H9 (cell line): ENCODE measurements around the gene CERS1. TPM values are rescaled to one million over a fixed set of nuclear protein-coding genes. Genes with fewer than 3 reads are reported as not detected.

Experiments
- DNase-seq: peaks from one replicate; pipeline ENCODE4 v3.0.0-alpha.2; 2017
- H2AFZ ChIP-seq: one replicate; pipeline ENCODE4 v1.6.1; 2013; ENCODE audit warnings: mild to moderate bottlenecking, low read length, control low read depth, moderate library complexity
- H2AK5ac ChIP-seq: 2 replicates; pipeline ENCODE4 v1.6.1; 2013; ENCODE audit warnings: low read length, control low read depth, mixed read lengths; ENCODE audit not compliant: insufficient read length
- H2BK120ac ChIP-seq: one replicate; pipeline ENCODE4 v1.6.1; 2013; ENCODE audit warnings: low read depth, mild to moderate bottlenecking, low read length, control low read depth, inconsistent platforms; ENCODE audit not compliant: poor library complexity, severe bottlenecking
- H2BK12ac ChIP-seq: 2 replicates; pipeline ENCODE4 v1.6.1; 2013; ENCODE audit warnings: low read length, control low read depth, mixed read lengths, low read depth; ENCODE audit not compliant: insufficient read length
- H2BK15ac ChIP-seq: 2 replicates; pipeline ENCODE4 v1.6.1; 2013; ENCODE audit warnings: low read depth, low read length, control low read depth
- H2BK20ac ChIP-seq: one replicate; pipeline ENCODE4 v1.6.1; 2013; ENCODE audit warnings: low read depth, mild to moderate bottlenecking, low read length, control low read depth, inconsistent platforms; ENCODE audit not compliant: poor library complexity, severe bottlenecking
- H2BK5ac ChIP-seq: 2 replicates; pipeline ENCODE4 v1.6.1; 2013; ENCODE audit warnings: low read length, control low read depth, mixed read lengths; ENCODE audit not compliant: insufficient read length
- H3K14ac ChIP-seq: 2 replicates; pipeline ENCODE4 v1.6.1; 2013; ENCODE audit warnings: low read length, control low read depth; ENCODE audit not compliant: insufficient read depth
- H3K18ac ChIP-seq: 2 replicates; pipeline ENCODE4 v1.6.1; 2013; ENCODE audit warnings: low read depth, mild to moderate bottlenecking, mixed read lengths, low read length, control low read depth; ENCODE audit not compliant: insufficient read length
- H3K23ac ChIP-seq: 2 replicates; pipeline ENCODE4 v1.6.1; 2013; ENCODE audit warnings: low read length, control low read depth, mixed read lengths, low read depth; ENCODE audit not compliant: insufficient read length
- H3K23me2 ChIP-seq: 2 replicates; pipeline ENCODE4 v1.6.1; 2013; ENCODE audit warnings: low read depth, mild to moderate bottlenecking, mixed read lengths, low read length, control low read depth; ENCODE audit not compliant: insufficient read length, poor library complexity, severe bottlenecking
- H3K27ac ChIP-seq: 2 replicates; pipeline ENCODE4 v1.5.1; 2013; ENCODE audit warnings: low read length, control low read depth, mixed read lengths, low read depth; ENCODE audit not compliant: insufficient read length
- H3K27me3 ChIP-seq: 2 replicates; pipeline ENCODE4 v1.6.1; 2013; ENCODE audit warnings: low read length, control low read depth, inconsistent platforms; ENCODE audit not compliant: insufficient read depth
- H3K4ac ChIP-seq: 2 replicates; pipeline ENCODE4 v1.6.1; 2013; ENCODE audit warnings: low read depth, mild to moderate bottlenecking, control low read depth, inconsistent platforms, low read length, moderate library complexity
- H3K4me1 ChIP-seq: 2 replicates; pipeline ENCODE4 v1.6.1; 2013; ENCODE audit warnings: low read length, control low read depth, inconsistent platforms; ENCODE audit not compliant: insufficient read depth
- H3K4me2 ChIP-seq: 2 replicates; pipeline ENCODE4 v1.6.1; 2013; ENCODE audit warnings: low read length, control low read depth, mixed read lengths; ENCODE audit not compliant: insufficient read length, insufficient read depth
- H3K56ac ChIP-seq: 2 replicates; pipeline ENCODE4 v1.6.1; 2013; ENCODE audit warnings: low read depth, mild to moderate bottlenecking, mixed read lengths, low read length, control low read depth; ENCODE audit not compliant: insufficient read length
- H3K79me1 ChIP-seq: 2 replicates; pipeline ENCODE4 v1.6.1; 2013; ENCODE audit warnings: low read depth, mild to moderate bottlenecking, moderate library complexity, low read length, control low read depth, inconsistent platforms; ENCODE audit not compliant: insufficient read depth, poor library complexity, severe bottlenecking
- H3K79me2 ChIP-seq: 2 replicates; pipeline ENCODE4 v1.6.1; 2013; ENCODE audit warnings: low read length, control low read depth, inconsistent platforms; ENCODE audit not compliant: insufficient read depth
- H3K9ac ChIP-seq: 2 replicates; pipeline ENCODE4 v1.6.1; 2013; ENCODE audit warnings: low read length, control low read depth, mixed read lengths; ENCODE audit not compliant: insufficient read length; ENCODE audit errors: extremely low read depth
- H3K9me3 ChIP-seq: one replicate; pipeline ENCODE4 v1.6.1; 2013; ENCODE audit warnings: low read depth, low read length, inconsistent platforms; ENCODE audit not compliant: control insufficient read depth
- H3T11ph ChIP-seq: one replicate; pipeline ENCODE4 v1.6.1; 2013; ENCODE audit warnings: mild to moderate bottlenecking, low read length, control low read depth, inconsistent platforms
- H4K20me1 ChIP-seq: one replicate; pipeline ENCODE4 v1.6.1; 2013; ENCODE audit not compliant: control insufficient read depth, insufficient read length, insufficient read depth
- H4K5ac ChIP-seq: 2 replicates; pipeline ENCODE4 v1.6.1; 2013; ENCODE audit warnings: low read depth, mild to moderate bottlenecking, mixed read lengths, low read length, control low read depth; ENCODE audit not compliant: insufficient read length
- H4K8ac ChIP-seq: replicated peaks from 2 replicates; pipeline ENCODE4 v1.6.1; 2013; ENCODE audit warnings: low read length, control low read depth, mixed read lengths, low read depth; ENCODE audit not compliant: insufficient read length
- H4K91ac ChIP-seq: 2 replicates; pipeline ENCODE4 v1.6.1; 2013; ENCODE audit warnings: low read depth, mild to moderate bottlenecking, moderate library complexity, mixed read lengths, low read length, control low read depth; ENCODE audit not compliant: insufficient read length
- H3K27ac Mint-ChIP-seq, 3 experiments: 2 replicates in 2 of 3; 3 replicates in 1 of 3; pipeline ENCODE4 v1.8.0; 2020 to 2021; ENCODE audit warnings: mixed read lengths in 3 of 3, mild to moderate bottlenecking in 1 of 3, moderate library complexity in 1 of 3
- H3K27me3 Mint-ChIP-seq: 2 replicates; pipeline ENCODE4 v1.8.0; 2021; ENCODE audit warnings: low read depth, mild to moderate bottlenecking, moderate library complexity, mixed read lengths
- H3K36me3 Mint-ChIP-seq, 3 experiments: 2 replicates in 2 of 3; 3 replicates in 1 of 3; pipeline ENCODE4 v1.8.0; 2020 to 2021; ENCODE audit warnings: low read depth in 3 of 3, mixed read lengths in 3 of 3; ENCODE audit not compliant: insufficient read depth in 1 of 3
- H3K4me1 Mint-ChIP-seq, 2 experiments: 2 replicates each; pipeline ENCODE4 v1.8.0; 2020; ENCODE audit warnings: mixed read lengths in 2 of 2
- H3K4me3 Mint-ChIP-seq, 2 experiments: 2 replicates in 1 of 2; 3 replicates in 1 of 2; pipeline ENCODE4 v1.8.0; 2020 to 2021; ENCODE audit warnings: mild to moderate bottlenecking in 2 of 2, mixed read lengths in 2 of 2, moderate library complexity in 1 of 2
- H3K9me3 Mint-ChIP-seq, 2 experiments: 2 replicates in 1 of 2; 3 replicates in 1 of 2; pipeline ENCODE4 v1.8.0; 2020; ENCODE audit warnings: mild to moderate bottlenecking in 2 of 2, mixed read lengths in 2 of 2, moderate library complexity in 1 of 2
- WGBS: extraction: QIAGEN DNeasy Blood & Tissue Kit; methylation state at CpG from one replicate; pipeline ENCODE4 v1.1.7; 2013; ENCODE audit warnings: missing lambda C conversion rate, low lambda C conversion rate, mixed read lengths; ENCODE audit not compliant: insufficient read length; ENCODE audit errors: extremely low coverage; 5-methylcytosine and 5-hydroxymethylcytosine counted together
- total RNA-seq: library from RNA; stranded (reverse); gene quantifications from 2 replicates; pipeline ENCODE4 v1.2.1, GENCODE V29; 2021
- TF ChIP-seq, protein P1 (sequence below): fragments of 200-600 bp; sonication (generic); conservative IDR thresholded peaks from 3 replicates; pipeline ENCODE4 v1.8.0; 2021; ENCODE audit warnings: antibody characterized with exemption, mild to moderate bottlenecking

CERS1 gene
- total RNA-seq, 1 experiment from 2014 or later: 19.3 TPM

DNA sequence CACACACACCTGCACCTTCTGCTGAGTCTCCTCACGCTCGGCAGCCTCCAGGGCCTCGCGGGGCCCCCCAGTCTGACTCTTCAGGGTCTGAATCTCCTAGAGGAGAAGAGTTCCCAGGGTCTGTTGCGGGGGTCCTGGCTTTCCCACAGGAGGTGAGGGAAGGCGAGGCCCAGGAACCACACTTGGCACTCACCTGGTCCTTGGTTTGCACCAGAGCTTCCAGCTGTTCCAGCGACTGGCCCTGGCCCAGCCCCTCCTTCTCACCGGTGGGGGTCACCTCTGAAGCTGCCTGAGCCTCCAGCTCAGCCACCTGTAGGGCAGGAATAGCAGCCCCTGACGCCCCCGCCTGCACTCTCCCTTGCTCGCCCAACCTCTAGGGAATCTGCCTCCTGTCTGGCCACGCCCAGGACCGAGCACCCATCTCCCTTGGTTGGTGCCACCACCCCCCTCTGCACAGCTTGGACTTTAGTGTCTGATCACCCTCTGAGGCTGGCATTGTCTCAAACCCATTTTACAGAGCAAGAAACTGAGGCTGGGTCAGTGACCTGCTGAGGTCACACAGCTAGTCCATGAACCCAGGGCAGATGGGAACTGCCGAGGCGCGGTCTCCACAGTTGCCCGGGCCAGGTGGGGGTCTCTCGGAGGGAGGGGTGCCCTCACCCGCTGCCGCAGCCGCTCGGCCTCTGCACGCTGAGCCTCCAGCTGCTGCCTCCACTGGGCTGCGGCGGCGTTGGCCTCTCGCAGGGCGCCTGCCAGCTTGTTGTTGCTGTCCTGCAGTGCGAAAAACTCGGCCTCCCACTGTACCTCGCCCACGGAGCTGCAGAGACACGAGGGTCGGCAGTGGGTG lies 35.6 kb upstream of the CERS1 start:
- H3K27ac ChIP-seq: no peak overlapping the region
- no peaks in the 10 kb centered on the region for H3K79me1 ChIP-seq
- H2BK5ac ChIP-seq: no peak overlapping the region
- no peak overlapping the region for H3K4ac ChIP-seq
- no peak overlapping the region for H3T11ph ChIP-seq
- no peaks in the 10 kb centered on the region for H3K79me2 ChIP-seq
- H3K4me1 Mint-ChIP-seq: peaks cover 4 to 13% of the 10 kb centered on the region in 2 experiments
- H3K23ac ChIP-seq: no peak overlapping the region
- no peak overlapping the region for H4K8ac ChIP-seq
- peaks cover 3% of the 10 kb centered on the region for H3K23me2 ChIP-seq
- H3K27me3 ChIP-seq: no peaks in the 10 kb centered on the region
- no peak overlapping the region for H3K14ac ChIP-seq
- no peak overlapping the region for H2AK5ac ChIP-seq
- peak overlapping the region in 1 of 2 experiments; percentile 48; a peak in 1 of 5 replicates for H3K4me3 Mint-ChIP-seq
- no peak overlapping the region for H2BK15ac ChIP-seq
- no peaks in the 10 kb centered on the region for H3K4me1 ChIP-seq
- no peak for DNase-seq
- H4K5ac ChIP-seq: no peak overlapping the region
- no peak overlapping the region for H2BK120ac ChIP-seq
- H4K91ac ChIP-seq: no peak overlapping the region
- no peaks in the 10 kb centered on the region for H3K9me3 ChIP-seq
- no peak overlapping the region for H3K9ac ChIP-seq
- no CpG with 5 or more reads among the region's 34 CpGs for WGBS
- H3K36me3 Mint-ChIP-seq: peaks cover 8 to 27% (median 19%) of the 10 kb centered on the region in 3 experiments
- no peak overlapping the region for H2BK12ac ChIP-seq
- H3K9me3 Mint-ChIP-seq: no peaks in the 10 kb centered on the region; a peak in 1 of 5 replicates
- H3K4me2 ChIP-seq: no peak overlapping the region
- TF ChIP-seq, protein P1, sequence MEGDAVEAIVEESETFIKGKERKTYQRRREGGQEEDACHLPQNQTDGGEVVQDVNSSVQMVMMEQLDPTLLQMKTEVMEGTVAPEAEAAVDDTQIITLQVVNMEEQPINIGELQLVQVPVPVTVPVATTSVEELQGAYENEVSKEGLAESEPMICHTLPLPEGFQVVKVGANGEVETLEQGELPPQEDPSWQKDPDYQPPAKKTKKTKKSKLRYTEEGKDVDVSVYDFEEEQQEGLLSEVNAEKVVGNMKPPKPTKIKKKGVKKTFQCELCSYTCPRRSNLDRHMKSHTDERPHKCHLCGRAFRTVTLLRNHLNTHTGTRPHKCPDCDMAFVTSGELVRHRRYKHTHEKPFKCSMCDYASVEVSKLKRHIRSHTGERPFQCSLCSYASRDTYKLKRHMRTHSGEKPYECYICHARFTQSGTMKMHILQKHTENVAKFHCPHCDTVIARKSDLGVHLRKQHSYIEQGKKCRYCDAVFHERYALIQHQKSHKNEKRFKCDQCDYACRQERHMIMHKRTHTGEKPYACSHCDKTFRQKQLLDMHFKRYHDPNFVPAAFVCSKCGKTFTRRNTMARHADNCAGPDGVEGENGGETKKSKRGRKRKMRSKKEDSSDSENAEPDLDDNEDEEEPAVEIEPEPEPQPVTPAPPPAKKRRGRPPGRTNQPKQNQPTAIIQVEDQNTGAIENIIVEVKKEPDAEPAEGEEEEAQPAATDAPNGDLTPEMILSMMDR: no peak
- no peak overlapping the region for H3K27ac Mint-ChIP-seq
- no peak overlapping the region for H2AFZ ChIP-seq
- H3K56ac ChIP-seq: no peak overlapping the region
- H3K27me3 Mint-ChIP-seq: no peaks in the 10 kb centered on the region; the same call in none of the 2 replicates
- H3K18ac ChIP-seq: no peak overlapping the region
- H2BK20ac ChIP-seq: no peak overlapping the region
- H4K20me1 ChIP-seq: no peaks in the 10 kb centered on the region
